Measurements from ENCODE around the gene MED26. TPM values are rescaled to one million over a fixed set of nuclear protein-coding genes. Genes with fewer than 3 reads are reported as not detected.
A peak's percentile ranks its signal among the peaks of the same experiment; 100 is the strongest.
"Not testable (repeated sequence)": the region's sequence is repeated elsewhere in the genome, so short reads cannot be mapped to it uniquely, and the experiment has no call there.

The MED26 gene
- 8.3 TPM for total RNA-seq

DNA sequence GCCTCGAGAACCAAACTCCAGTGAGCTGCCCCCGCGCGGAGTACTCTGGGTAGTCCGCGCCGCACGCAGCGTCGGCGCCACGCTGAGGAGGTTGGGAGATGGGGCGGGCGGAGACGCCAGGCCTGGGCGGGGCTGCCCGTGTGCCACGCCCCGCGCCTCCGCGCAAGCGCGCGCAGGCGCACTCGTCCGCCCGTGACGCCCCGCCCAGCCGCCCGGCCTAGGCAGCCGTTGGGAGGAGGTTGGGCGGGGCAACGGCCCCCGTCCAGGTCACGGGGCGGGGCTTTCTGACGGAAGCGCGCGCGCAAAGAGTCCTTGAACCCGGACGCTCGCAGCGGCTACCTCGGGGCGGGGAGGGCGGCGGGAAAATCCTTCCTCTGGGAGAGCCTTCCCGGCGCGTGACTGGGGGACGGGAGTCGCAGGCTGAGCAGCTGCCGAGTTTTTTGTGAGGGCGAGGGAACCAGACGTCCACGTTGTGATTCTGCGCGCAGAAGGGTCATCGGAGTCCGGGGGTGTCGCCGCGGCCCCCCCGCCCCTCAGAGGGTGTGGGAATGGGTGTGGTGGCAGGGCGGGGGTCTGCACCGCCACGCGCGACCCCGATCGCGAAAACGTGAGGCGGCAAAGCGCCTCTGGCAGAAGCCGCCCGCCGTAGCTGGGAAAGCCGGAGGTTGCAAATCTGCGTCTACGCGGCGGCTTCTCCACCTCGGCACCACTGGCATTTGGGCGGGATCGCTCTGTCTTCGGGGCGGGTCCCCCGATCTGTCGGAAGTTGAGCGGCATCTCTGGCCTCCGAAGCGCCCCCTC, at the start of gene MED26:
MED26 (minus strand) TSS at position 22 of the 801 bp plus-strand sequence. CDS start 261 bp downstream, outside the sequence.
- peak; percentile 96 for DNase-seq (ENCODE audit: low spot score)

DNA sequence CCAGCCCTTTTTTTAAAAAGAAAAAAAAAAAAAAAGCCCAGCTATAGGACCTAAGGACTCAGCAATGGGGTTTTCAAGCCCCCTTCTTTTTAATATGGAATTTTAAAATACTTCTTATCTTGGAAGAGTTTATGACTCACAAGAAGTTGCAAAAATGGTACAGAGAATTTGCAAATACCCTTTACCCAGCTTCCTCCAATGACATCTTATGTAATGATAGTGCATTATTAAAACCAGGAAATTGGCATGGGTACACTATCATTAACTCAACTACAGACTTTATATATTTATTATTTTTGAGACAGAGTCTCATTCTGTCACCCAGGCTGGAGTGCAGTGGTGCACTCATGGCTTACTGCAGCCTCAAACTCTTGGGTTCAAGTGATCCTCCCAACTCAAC, 49.1 kb upstream of the MED26 start:
- DNase-seq (ENCODE audit: low spot score) = no peak

DNA sequence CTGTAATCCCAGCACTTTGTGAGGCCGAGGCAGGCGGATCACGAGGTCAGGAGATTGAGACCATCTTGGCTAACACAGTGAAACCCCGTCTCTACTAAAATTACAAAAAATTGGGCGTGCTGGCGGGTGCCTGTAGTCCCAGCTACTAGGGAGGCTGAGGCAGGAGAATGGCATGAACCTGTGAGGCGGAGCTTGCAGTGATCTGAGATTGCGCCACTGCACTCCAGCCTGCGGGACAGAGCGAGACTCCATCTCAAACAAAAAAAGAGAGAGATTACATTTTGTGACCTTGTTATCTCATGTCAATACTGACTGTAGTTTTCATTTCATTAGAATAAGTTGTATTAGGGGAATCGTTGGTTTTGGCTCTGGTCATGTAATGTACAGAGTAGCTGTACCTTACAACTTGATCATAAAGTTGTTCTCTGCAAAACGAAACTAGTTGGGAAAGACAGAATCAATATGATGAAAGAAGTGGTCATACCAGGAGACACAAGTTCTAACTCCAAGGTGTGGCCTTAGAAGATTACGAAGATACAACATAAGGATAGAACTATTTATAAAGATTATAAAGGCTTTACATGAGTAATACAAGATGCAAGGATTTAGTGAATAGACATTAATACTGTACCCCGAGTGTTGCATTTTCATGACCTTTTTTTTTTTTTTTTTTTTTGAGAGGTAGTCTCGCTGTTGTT, 48.2 kb upstream of the MED26 start:
- no peak for DNase-seq (ENCODE audit: low spot score)

DNA sequence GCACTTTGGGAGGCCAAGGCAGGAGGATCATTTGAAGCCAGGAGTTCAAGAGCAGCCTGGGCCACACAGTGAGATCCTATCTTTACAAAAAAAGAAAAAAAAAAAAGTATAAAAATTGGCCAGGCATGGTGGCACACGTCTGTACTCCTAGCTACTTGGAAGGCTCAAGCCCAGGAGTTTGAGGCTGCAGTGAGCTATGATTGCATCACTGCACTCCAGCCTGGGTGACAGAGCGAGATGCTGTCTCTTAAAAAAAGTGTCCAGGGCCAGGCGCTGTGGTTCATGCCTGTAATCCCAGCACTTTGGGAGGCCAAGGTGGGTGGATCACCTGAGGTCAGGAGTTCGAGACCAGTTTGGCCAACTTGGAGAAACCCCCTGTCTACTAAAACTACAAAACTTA, 45.8 kb upstream of the MED26 start:
- DNase-seq (ENCODE audit: low spot score) = not testable (repeated sequence)

- no peak for DNase-seq (ENCODE audit: low spot score)
These were observed 45.2 kb upstream of the MED26 start for GRCh38 chr19:16673231-16673630.

GRCh38 chr19:16671652-16672274, 43.8 kb upstream of the MED26 start:
- DNase-seq (ENCODE audit: low spot score) = no peak

DNA sequence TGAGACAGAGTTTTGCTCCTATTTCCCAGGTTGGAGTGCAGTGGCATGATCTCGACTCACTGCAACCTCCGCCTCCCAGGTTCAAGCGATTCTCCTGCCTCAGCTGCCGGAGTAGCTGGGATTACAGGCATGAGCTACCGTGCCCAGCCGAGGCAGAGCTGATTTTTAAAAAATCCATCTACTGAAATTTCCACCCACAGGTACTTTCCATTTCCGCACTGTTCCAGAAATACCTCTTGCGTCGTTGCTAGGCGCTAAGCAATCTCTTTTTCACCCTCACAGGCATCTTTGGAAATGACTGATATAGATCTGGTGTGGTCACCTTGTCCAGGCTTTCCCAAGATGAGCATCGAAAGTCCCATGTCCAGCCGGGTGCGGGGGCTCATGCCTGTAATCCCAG, 42.3 kb upstream of the MED26 start:
- DNase-seq (ENCODE audit: low spot score) = no peak

DNA sequence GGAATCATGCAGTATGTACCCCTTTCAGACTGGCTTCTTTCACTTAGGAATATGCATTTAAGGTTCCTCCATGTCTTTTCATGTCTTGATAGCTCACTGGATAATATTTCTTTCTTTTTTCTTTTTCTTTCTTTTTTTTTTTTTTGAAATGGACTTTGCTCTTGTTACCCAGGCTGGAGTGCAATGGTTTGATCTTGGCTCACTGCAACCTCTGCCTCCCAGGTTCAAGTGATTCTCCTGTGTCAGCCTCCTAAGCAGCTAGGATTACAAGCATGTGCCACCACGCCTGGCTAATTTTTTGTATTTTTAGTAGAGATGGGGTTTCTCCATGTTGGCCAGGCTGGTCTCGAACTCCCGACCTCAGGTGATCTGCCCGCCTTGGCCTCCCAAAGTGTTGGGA, 40.7 kb upstream of the MED26 start:
- DNase-seq (ENCODE audit: low spot score) = not testable (repeated sequence)

- no peak for DNase-seq (ENCODE audit: low spot score)
These were observed 40.2 kb upstream of the MED26 start for GRCh38 chr19:16668176-16668575.

DNA sequence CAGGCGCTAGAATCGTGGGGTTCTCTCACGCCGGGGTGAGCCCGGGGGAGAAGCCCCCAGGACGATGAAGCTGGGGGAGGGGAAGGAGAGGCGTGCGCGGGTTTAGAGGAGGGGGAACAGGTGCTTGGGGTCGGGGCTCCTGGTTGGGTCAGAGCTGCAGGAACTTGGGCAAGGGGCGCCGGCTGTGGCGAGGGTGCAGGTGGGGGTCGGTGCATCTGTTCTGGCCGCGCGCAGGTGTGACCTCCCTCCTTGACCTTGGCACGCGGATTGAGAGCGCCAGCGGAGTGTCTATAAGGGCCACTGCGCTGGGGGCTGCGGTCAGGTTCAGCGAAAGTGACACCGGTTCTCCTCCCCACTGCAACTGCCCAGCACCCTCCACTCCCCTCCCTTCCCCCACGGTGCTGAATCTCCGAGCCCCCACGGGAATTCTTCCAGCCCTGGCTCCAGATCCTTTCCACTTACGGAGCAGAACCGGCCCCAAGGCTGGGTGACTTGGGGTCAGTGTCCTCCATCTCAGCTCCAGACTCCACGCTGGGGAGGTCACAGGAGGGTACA, 33.6 kb upstream of the MED26 start:
- no peak for DNase-seq (ENCODE audit: low spot score)

- no peak for DNase-seq (ENCODE audit: low spot score)
These were observed 32.9 kb upstream of the MED26 start, which contains the start of gene TMEM38A for GRCh38 chr19:16660763-16661479. Gene TMEM38A, plus strand, starts transcription at chr19:16661139. Its CDS starts 79 bp downstream, at chr19:16661218.

- peak; percentile 99 for DNase-seq (ENCODE audit: low spot score)
These were observed 32.1 kb upstream of the MED26 start, which contains the start of gene SMIM7 for GRCh38 chr19:16659832-16660708. Gene SMIM7, minus strand, starts transcription at chr19:16660144. Its CDS starts 34 bp downstream, at chr19:16660110.

GRCh38 chr19:16659464-16659831, 31.4 kb upstream of the MED26 start:
- no peak for DNase-seq (ENCODE audit: low spot score)

DNA sequence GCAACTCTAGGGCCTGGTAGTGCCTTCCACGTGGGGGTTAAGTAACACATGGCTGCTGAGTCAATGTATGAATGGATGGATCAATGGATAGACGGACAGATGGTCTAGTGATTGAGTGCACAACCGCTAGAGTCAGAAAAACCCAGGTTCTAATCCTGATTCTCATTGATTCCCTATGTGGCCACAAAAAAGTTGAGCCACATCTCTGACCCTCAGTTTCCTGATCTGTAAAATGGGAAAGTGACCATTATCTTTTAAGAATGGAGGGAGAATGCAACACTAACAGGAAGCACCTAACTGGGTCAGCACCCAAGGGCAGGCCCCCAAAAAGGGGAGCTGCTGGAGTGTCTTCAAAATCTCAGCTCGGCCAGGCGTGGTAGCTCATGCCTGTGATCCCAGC, 29.4 kb upstream of the MED26 start:
- no peak for DNase-seq (ENCODE audit: low spot score)

DNA sequence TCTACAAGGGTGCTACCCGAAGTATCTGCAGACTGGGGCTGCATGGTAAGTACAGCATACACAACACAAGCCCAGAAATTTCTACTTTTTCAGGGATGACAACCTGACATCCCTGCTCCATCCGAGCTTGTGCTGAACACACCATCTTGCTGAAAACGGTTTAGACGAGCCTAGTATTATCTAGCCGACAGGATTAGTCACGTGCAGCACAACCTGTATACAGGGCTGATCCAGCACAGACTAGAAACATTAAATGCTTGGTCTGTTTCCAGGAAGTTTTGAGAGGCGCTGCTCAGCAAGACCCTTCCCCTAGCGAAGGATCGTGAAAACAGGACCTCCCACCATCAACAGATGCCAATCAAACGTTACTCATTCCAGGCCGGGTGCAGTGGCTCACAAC, 27.7 kb upstream of the MED26 start:
- no peak for DNase-seq (ENCODE audit: low spot score)

- no peak for DNase-seq (ENCODE audit: low spot score)
These were observed 26.6 kb upstream of the MED26 start for GRCh38 chr19:16654627-16655026.

- no peak for DNase-seq (ENCODE audit: low spot score)
These were observed 26.1 kb upstream of the MED26 start for GRCh38 chr19:16654140-16654539.

DNA sequence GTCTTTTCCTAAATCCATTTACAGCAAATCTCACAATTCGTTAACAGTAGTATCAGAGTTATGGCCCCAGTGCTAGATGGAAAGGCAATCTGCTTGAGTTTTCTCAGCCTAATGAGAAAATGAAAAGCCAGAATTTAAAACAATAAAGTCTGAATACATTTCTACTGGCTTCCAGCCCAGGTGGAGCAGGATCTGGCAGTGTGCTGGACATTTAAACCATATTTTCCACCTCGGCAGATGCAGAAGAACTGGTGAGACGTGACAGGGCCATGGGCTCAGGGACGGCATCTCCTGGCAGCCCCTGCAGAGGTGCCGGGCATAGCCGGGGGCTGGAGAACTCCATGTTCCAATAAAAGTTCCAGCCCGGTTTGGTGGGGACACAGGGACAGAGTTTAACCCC, 24.9 kb upstream of the MED26 start:
- DNase-seq (ENCODE audit: low spot score) = no peak

DNA sequence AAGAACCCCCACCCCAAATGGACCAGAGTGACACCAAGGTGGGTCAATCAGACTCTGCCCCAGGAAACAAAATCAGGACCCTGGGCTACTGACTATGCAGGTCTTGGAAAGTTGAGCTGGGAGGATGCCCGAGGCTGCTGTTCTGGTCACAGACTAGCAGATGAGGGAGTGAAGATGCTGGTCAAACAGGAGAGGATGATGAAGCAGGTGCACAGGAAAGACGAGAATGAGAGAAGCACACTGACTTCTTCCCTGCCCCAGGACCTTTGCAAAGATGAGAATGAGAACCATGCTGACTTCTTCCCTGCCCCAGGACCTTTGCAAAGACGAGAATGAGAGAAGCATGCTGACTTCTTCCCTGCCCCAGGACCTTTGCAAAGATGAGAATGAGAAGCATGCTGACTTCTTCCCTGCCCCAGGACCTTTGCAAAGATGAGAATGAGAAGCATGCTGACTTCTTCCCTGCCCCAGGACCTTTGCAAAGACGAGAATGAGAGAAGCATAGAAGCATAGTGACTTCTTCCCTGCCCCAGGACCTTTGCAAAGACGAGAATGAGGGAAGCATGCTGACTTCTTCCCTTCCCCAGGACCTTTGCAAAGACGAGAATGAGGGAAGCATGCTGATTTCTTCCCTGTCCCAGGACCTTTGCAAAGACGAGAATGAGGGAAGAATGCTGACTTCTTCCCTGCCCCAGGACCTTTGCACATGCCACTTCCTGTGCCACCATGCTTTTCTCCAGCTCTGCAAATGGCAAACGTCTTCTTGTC, 23.6 kb upstream of the MED26 start:
- not testable (repeated sequence) for DNase-seq (ENCODE audit: low spot score)

- no peak for DNase-seq (ENCODE audit: low spot score)
These were observed 22.8 kb upstream of the MED26 start for GRCh38 chr19:16650821-16651220.
